Activated T-helper 9 cell treated with anti-CD3 and anti-CD28 coated beads, Interleukin-2, amount 50 U/mL, for 16 hours (primary cell): Measurements from ENCODE around the gene DMD.
"Not testable (repeated sequence)": the region's sequence is repeated elsewhere in the genome, so short reads cannot be mapped to it uniquely, and the experiment has no call there.

Experiments used
- DNase-seq: peaks from one replicate; pipeline ENCODE4 v3.0.0-alpha.2; 2020; ENCODE audit warnings: low read depth

The DMD gene

GRCh38 chrX:32618154-32618553 lies 593.2 kb downstream of the DMD start:
- DNase-seq, result no peak

DNA sequence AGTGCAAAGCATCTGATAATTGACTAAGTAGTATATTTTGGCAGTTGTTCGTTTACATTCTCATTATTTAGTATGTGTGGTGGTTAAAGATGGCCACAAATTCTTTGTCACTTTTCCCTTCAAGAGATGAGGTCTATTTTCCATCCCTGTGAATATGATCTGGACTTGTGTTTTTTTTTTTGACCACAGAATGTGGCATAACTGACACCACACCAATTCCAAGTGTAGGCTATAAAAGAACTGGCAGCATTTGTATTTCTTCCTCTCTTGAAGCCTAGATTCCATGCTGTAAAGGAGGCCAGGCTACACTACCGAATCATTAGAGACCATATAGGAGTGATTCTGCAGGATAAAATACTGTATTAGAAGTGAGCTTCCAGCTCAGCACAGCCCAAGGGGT lies 596.6 kb downstream of the DMD start:
- no peak for DNase-seq

DNA sequence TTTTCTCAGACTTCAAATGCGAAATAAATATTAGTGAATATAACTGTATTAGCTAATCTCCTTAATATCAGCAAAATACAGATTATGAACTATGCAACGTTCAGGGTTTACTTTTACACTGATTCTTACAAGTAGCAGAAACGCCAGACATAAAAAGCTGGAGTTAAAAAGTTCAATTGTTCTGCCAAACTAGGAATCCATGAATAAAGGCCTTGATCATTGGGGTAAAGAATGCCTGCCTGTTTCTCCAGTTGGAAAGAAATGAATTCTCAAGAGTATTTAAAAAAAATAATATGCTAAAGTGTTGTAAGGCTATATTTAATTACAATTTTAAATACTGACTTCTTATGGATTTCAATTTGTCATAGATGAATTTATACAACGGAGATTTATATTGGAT lies 612.2 kb downstream of the DMD start:
- DNase-seq, result no peak

- no peak for DNase-seq
These were observed 612.6 kb downstream of the DMD start for GRCh38 chrX:32598707-32599106.

- DNase-seq, result no peak
These were observed 613.6 kb downstream of the DMD start for GRCh38 chrX:32597777-32598176.

DNA sequence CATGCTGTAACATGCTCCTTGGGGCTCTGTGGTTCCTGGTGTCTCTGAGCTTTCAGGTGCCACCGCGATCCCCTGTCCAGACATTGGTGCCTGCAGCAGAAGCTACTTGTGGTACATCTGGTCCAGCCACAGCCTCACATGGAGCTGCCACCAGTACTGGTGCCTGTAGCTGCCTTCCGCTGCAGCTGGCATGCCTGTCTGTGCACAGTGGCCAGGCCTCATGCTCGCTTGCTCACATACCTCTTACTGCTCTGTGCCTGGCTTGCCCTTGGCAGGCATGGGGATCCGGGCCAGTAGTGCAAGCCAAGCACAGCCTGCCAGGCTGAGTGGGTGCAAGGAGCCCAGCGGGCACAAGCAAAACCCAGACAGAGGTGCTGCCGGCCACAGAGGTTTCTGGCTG lies 618.6 kb downstream of the DMD start:
- DNase-seq, result no peak

DNA sequence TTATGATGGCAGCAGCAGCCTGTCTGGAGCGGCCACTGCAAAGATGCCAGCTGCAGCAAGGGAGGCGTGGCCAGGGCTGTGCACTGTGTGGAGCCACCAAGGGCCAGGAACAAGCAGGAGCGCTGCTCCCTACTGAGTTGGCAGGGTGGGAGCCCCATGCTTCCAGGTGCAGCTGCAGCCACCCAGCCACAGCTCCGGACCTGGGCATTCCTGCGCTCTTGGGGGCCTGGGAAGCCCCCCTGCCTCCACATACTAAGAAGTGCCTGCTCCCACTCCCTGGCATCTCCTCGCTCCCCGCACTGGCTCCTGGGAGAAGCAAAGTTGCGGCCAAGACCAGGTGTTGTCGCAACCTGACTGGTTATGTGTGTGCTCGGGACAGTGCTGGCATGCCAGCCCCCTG lies 619.8 kb downstream of the DMD start:
- DNase-seq, result no peak

GRCh38 chrX:32582729-32583128 lies 628.6 kb downstream of the DMD start:
- DNase-seq, result no peak

- no peak for DNase-seq
These were observed 634.5 kb downstream of the DMD start for GRCh38 chrX:32576885-32577284.

- no peak for DNase-seq
These were observed 638.7 kb downstream of the DMD start for GRCh38 chrX:32572644-32573043.

GRCh38 chrX:32571579-32571978 lies 639.8 kb downstream of the DMD start:
- no peak for DNase-seq

DNA sequence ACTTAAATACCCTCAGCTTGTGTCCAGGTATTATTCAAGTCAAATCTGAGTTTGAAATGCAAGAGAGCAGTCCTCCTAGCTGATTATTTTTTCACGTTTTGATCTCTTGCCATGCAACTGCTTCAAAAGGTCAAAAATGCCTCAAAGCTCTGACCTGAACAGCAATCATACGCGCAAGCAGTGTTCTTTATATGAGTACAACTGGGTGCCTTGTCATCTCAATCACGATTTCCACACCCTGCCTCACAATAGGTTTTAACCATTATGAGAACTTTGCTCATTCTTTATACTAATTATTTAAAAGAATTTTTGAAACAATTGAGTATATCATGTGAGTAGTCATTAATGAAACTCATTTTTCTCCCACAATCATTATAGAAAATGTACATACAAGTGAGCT lies 649.1 kb downstream of the DMD start:
- DNase-seq, result no peak

DNA sequence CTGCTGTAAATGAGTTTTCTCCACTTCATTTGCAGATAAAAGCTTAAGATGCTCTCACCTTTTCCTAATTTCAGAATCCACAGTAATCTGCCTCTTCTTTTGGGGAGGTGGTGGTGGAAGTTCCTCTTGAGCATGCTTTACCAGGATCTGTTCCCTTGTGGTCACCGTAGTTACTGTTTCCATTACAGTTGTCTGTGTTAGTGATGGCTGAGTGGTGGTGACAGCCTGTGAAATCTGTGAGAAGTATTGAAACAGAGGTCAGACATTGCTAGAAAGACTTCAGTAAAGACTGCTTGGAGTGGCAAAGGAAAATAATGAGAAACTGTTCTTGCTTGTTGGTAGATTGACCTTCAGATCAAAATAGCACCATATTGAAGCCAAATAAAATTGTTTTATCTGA lies 666.2 kb downstream of the DMD start:
- no peak for DNase-seq

GRCh38 chrX:32538554-32538953 lies 672.8 kb downstream of the DMD start:
- no peak for DNase-seq

GRCh38 chrX:32533848-32534247 lies 677.5 kb downstream of the DMD start:
- no peak for DNase-seq

GRCh38 chrX:32532262-32532661 lies 679.1 kb downstream of the DMD start:
- DNase-seq, result no peak

DNA sequence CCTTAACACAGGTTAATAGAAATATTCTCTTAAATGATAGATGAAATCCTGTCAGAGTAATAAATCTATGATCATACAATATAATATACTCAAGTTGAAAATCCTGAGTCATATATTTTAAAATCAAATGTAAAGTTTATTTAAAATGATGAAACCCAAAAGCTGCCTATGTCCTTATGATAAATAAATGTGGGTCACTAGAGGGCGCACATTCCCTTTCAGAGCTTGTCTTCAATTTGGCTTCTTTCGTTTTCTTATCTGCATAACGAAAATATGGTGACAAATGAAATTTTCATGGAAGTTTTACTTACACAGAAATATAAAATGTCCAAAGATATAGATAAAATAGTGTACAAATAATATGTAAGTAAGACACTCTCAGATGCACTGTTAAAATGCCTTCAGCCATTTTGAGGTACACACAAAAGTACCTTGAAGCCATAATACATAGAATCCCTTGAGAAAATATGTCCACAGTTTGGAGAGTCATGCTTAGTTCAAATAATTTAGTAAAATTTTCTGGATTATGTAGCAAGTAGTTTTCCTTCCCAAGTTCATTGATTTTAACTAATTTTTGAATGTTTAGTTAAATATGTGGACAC lies 680.4 kb downstream of the DMD start:
- no peak for DNase-seq

GRCh38 chrX:32528451-32528850 lies 682.9 kb downstream of the DMD start:
- DNase-seq, result not testable (repeated sequence)

DNA sequence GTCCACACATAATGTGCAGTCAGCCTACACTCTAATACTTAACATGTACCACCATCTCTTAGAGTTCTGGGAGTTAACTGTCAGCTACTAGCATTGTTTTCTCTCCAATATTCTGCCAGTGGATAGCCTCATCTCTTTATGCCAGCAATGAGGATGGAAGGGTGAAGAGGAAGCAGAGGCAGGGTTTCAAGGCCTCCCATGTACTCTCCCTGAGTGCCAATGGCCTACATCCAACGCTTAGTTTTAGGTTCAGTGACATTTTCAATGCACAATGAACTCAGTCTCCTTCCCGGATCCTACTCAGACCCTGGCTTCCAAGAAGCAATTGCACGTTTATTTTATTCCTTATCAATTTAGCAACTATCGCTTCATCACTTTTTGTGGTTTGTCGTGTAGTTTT lies 686.1 kb downstream of the DMD start:
- DNase-seq, result no peak

DNA sequence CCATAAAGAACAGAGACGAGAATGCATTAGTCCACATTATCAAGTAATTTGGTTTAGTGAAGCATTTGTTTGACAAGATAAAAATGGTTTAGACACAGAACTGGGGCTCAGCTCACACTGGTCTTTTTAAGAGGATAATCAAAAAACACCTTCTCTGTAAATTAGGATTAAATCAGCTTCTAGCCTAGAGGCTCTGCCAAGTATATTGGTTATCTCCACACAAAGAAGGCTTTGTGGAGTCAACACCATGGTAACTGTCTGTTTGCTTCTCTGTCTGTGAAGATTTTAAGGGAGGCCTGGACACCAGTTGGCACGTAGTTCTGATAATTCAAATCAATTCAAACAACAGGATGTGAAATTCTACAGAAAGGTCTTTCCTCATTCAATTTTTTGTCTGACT lies 687.0 kb downstream of the DMD start:
- DNase-seq, result no peak

- DNase-seq, result no peak
These were observed 690.6 kb downstream of the DMD start for GRCh38 chrX:32520789-32521188.

- DNase-seq, result no peak
These were observed 696.4 kb downstream of the DMD start for GRCh38 chrX:32514986-32515385.

- no peak for DNase-seq
These were observed 709.7 kb downstream of the DMD start for GRCh38 chrX:32501606-32502005.

DNA sequence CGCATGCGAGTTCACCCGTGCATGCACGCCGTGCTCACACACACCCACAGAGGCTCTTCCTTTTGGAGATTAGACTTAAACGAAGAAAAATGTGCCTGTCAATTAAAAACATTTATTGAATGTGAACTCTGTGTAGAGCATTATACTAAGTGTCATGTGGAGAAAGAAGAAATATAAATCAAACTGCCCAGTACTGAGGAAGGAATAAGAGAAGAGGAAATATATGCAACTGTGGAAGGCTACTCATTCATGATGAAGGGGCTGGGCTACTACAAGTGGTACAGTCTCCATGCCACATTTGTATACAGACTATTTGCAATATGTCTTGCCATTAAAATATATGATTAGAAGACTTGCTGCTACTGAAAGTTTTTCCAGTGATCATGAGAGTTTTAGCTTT lies 714.7 kb downstream of the DMD start:
- no peak for DNase-seq

DNA sequence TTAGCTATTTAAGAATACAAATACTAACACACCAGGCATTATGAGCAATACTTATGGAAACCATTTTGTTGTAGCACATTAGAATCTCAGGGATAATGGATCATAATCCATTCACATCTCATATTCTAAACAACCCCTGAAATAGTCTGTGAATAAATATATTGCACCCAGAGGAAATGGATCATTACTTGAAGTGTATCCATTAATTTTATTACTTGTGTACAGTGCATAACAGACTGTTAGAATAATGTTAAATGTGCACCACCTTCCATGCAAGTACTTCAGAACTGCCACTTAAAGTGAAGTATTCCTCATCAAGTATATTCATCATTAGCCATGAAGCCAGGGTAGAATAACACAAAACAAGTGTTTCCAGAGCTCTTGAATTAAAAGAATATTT lies 715.5 kb downstream of the DMD start:
- no peak for DNase-seq
